Right atrium auricular region (tissue), 2 donors: ENCODE data around the gene PRR29. TPM values are rescaled to one million over a fixed set of nuclear protein-coding genes. Genes with fewer than 3 reads are reported as not detected.

Experiments used
- DNase-seq: peaks from one replicate; pipeline ENCODE4 v3.0.0-alpha.2; 2019; ENCODE audit warnings: low spot score
- H3K27ac ChIP-seq, 2 donors: fragments of 200-600 bp; sonication (generic); 1 replicate in 1 of 2; 2 replicates in 1 of 2; pipeline ENCODE4 v1.5.1; 2016 to 2019
- H3K27me3 ChIP-seq, 2 donors: fragments of 200-600 bp; sonication (generic); one replicate each; pipeline versions ENCODE4 v1.5.1 to v1.6.0; 2017 to 2019
- H3K36me3 ChIP-seq: fragments of 200-600 bp; sonication (generic); one replicate; pipeline ENCODE4 v1.5.1; 2016
- H3K4me1 ChIP-seq, 2 donors: fragments of 200-600 bp; sonication (generic); one replicate each; pipeline versions ENCODE4 v1.5.1 to v1.6.0; 2017 to 2019
- H3K4me3 ChIP-seq, 2 donors: fragments of 200-600 bp; sonication (generic); 1 replicate in 1 of 2; 2 replicates in 1 of 2; pipeline ENCODE4 v1.5.1; 2017 to 2019; ENCODE audit warnings: mild to moderate bottlenecking in 1 of 2, moderate library complexity in 1 of 2
- H3K9me3 ChIP-seq, 2 donors: fragments of 200-600 bp; sonication (generic); one replicate each; pipeline ENCODE4 v1.5.1; 2019
- CTCF ChIP-seq, 2 donors: fragments of 200-600 bp; sonication (generic); IDR thresholded peaks; one replicate each; pipeline ENCODE4 v1.5.1; 2019; ENCODE audit warnings: antibody characterized with exemption in 2 of 2
- total RNA-seq, 2 donors: library from RNA; depleted of rRNA; stranded (reverse); fragments of >200 nt; gene quantifications; one replicate each; pipeline ENCODE4 v1.1.0, GENCODE V29; 2016

Gene PRR29
- total RNA-seq, 2 donors from 2014 or later: 0.08 TPM; not detected in 1

GRCh38 chr17:64001091-64001579 is 3.0 kb downstream of the PRR29 start:
- peaks cover 0 to 8% of the 10 kb centered on the region in 2 donors for H3K27me3 ChIP-seq
- H3K4me1 ChIP-seq: peaks cover 0 to 41% of the 10 kb centered on the region in 2 donors
- H3K9me3 ChIP-seq: no peaks in the 10 kb centered on the region
- H3K4me3 ChIP-seq: no peak overlapping the region
- H3K27ac ChIP-seq: peak overlapping the region; percentile 70 to 76
- no peak for DNase-seq
- no peaks in the 10 kb centered on the region for H3K36me3 ChIP-seq
- TF ChIP-seq CTCF (IDR thresholded peaks at IDR 0.05): no peak

GRCh38 chr17:64001763-64002529 is 3.8 kb downstream of the PRR29 start:
- H3K4me1 ChIP-seq: peaks cover 0 to 42% of the 10 kb centered on the region in 2 donors
- peaks cover 0 to 8% of the 10 kb centered on the region in 2 donors for H3K27me3 ChIP-seq
- no peaks in the 10 kb centered on the region for H3K36me3 ChIP-seq
- H3K27ac ChIP-seq: peak overlapping the region; percentile 70 to 76
- DNase-seq: peak; percentile 89
- no peak overlapping the region for H3K4me3 ChIP-seq
- no peaks in the 10 kb centered on the region for H3K9me3 ChIP-seq
- TF ChIP-seq CTCF (IDR thresholded peaks at IDR 0.05): no peak

GRCh38 chr17:64002658-64003525 is 4.7 kb downstream of the PRR29 start:
- Histone ChIP-seq H3K4me3 (no peak overlapping the region), H3K4me1 (peaks cover 0 to 43% of the 10 kb centered on the region in 2 donors), H3K27ac (peak overlapping the region; percentile 70 to 76), H3K9me3 (no peaks in the 10 kb centered on the region), H3K36me3 (no peaks in the 10 kb centered on the region), H3K27me3 (peaks cover 0 to 7% of the 10 kb centered on the region in 2 donors)
- peak; percentile 46 for DNase-seq
- TF ChIP-seq CTCF (IDR thresholded peaks at IDR 0.05): no peak

GRCh38 chr17:64003526-64004121 is 5.5 kb downstream of the PRR29 start:
- Histone ChIP-seq H3K27me3 (no peaks in the 10 kb centered on the region), H3K4me1 (peaks cover 0 to 43% of the 10 kb centered on the region in 2 donors), H3K9me3 (no peaks in the 10 kb centered on the region), H3K36me3 (no peaks in the 10 kb centered on the region), H3K4me3 (no peak overlapping the region), H3K27ac (peak overlapping the region in 1 of 2 donors; percentile 70)
- no peak for TF ChIP-seq CTCF (IDR thresholded peaks at IDR 0.05)
- no peak for DNase-seq

GRCh38 chr17:64004218-64004770 is 6.1 kb downstream of the PRR29 start:
- Histone ChIP-seq H3K36me3 (no peaks in the 10 kb centered on the region), H3K27ac (peak overlapping the region; percentile 1 to 70), H3K9me3 (no peaks in the 10 kb centered on the region), H3K4me3 (no peak overlapping the region), H3K27me3 (no peaks in the 10 kb centered on the region), H3K4me1 (peaks cover 0 to 41% of the 10 kb centered on the region in 2 donors)
- no peak for TF ChIP-seq CTCF (IDR thresholded peaks at IDR 0.05)
- peak; percentile 50 for DNase-seq
